HEK293 (cell line): ENCODE measurements around the gene MARVELD1.

Source experiments
- CTCF ChIA-PET: fragments of 350-600 bp; formaldehyde crosslinking; extraction: SDS; loops from one replicate; lab custom pipeline; 2021; ENCODE audit warnings: antibody characterized with exemption; lab: Yijun Ruan, JAX
- POLR2A ChIA-PET: fragments of 300-600 bp; formaldehyde crosslinking; extraction: SDS; loops from one replicate; lab custom pipeline; 2020; ENCODE audit warnings: antibody characterized with exemption, inconsistent platforms; lab: Yijun Ruan, JAX
- H3K27ac ChIP-seq: fragments of 200-500 bp; sonication (Bioruptor generic); 2 replicates; pipeline ENCODE4 v1.5.1; 2014; ENCODE audit warnings: low read depth, low read length, control low read depth, inconsistent platforms; ENCODE audit errors: extremely low read depth
- H3K36me3 ChIP-seq, 2 experiments: fragments of 200-500 bp in 1 of 2; sonication (Bioruptor generic) in 1 of 2; 1 replicate in 1 of 2; 2 replicates in 1 of 2; pipeline ENCODE4 v1.5.1; 2014 to 2017; ENCODE audit warnings: inconsistent platforms in 2 of 2, low read length in 2 of 2; ENCODE audit not compliant: control insufficient read depth in 2 of 2, insufficient read depth in 1 of 2
- H3K4me1 ChIP-seq: fragments of 200-500 bp; sonication (Bioruptor generic); 2 replicates; pipeline ENCODE4 v1.5.1; 2014; ENCODE audit warnings: mild to moderate bottlenecking, low read length, inconsistent platforms; ENCODE audit not compliant: control insufficient read depth, insufficient read depth
- H3K4me3 ChIP-seq: 2 replicates; pipeline ENCODE4 v1.5.1; 2011; ENCODE audit warnings: low read depth, mild to moderate bottlenecking, control low read depth, low read length, moderate library complexity
- H3K9me3 ChIP-seq: fragments of 200-500 bp; sonication (Bioruptor generic); 2 replicates; pipeline ENCODE4 v1.5.1; 2014; ENCODE audit warnings: low read depth, low read length, inconsistent platforms; ENCODE audit not compliant: control insufficient read depth, insufficient read depth
- KLF9 ChIP-seq: fragments of 450-650 bp; formaldehyde crosslinking; IDR thresholded peaks from 2 replicates; pipeline ENCODE4 v1.5.1; 2016; ENCODE audit warnings: missing biosample characterization, missing genetic modification characterization, low read depth
- ZBTB48 ChIP-seq: fragments of 450-650 bp; formaldehyde crosslinking; IDR thresholded peaks from 2 replicates; pipeline ENCODE4 v1.5.1; 2016; ENCODE audit warnings: missing biosample characterization, missing genetic modification characterization
- ZBTB7A ChIP-seq: fragments of 450-650 bp; formaldehyde crosslinking; IDR thresholded peaks from 2 replicates; pipeline ENCODE4 v1.5.1; 2016; ENCODE audit warnings: low read depth, missing biosample characterization, missing genetic modification characterization
- ZNF121 ChIP-seq: fragments of 450-650 bp; formaldehyde crosslinking; IDR thresholded peaks from 2 replicates; pipeline ENCODE4 v1.5.1; 2016; ENCODE audit warnings: missing biosample characterization, missing genetic modification characterization
- ZNF169 ChIP-seq: fragments of 450-650 bp; formaldehyde crosslinking; IDR thresholded peaks from 2 replicates; pipeline ENCODE4 v1.5.1; 2016; ENCODE audit warnings: missing biosample characterization, missing genetic modification characterization
- ZNF2 ChIP-seq: fragments of 450-650 bp; formaldehyde crosslinking; IDR thresholded peaks from 2 replicates; pipeline ENCODE4 v1.5.1; 2016; ENCODE audit warnings: missing biosample characterization, missing genetic modification characterization
- ZNF202 ChIP-seq: fragments of 450-650 bp; formaldehyde crosslinking; IDR thresholded peaks from 2 replicates; pipeline ENCODE4 v1.5.1; 2016; ENCODE audit warnings: missing biosample characterization, missing genetic modification characterization, borderline replicate concordance
- ZNF24 ChIP-seq: fragments of 450-650 bp; formaldehyde crosslinking; IDR thresholded peaks from 2 replicates; pipeline ENCODE4 v1.5.1; 2016; ENCODE audit warnings: missing biosample characterization, missing genetic modification characterization
- ZNF324 ChIP-seq: fragments of 450-650 bp; formaldehyde crosslinking; IDR thresholded peaks from 2 replicates; pipeline ENCODE4 v1.5.1; 2016; ENCODE audit warnings: missing biosample characterization, missing genetic modification characterization
- ZNF335 ChIP-seq: fragments of 450-650 bp; formaldehyde crosslinking; conservative IDR thresholded peaks from 2 replicates; pipeline ENCODE4 v1.5.1; 2016; ENCODE audit warnings: missing biosample characterization, missing genetic modification characterization
- ZNF354C ChIP-seq: fragments of 450-650 bp; formaldehyde crosslinking; IDR thresholded peaks from 2 replicates; pipeline ENCODE4 v1.5.1; 2016; ENCODE audit warnings: missing biosample characterization, missing genetic modification characterization, low read depth, borderline replicate concordance
- ZNF366 ChIP-seq: fragments of 450-650 bp; formaldehyde crosslinking; conservative IDR thresholded peaks from 2 replicates; pipeline ENCODE4 v1.5.1; 2016; ENCODE audit warnings: missing biosample characterization, missing genetic modification characterization
- ZNF394 ChIP-seq: fragments of 450-650 bp; formaldehyde crosslinking; IDR thresholded peaks from 2 replicates; pipeline ENCODE4 v1.5.1; 2016; ENCODE audit warnings: missing biosample characterization, missing genetic modification characterization, mild to moderate bottlenecking, moderate library complexity, borderline replicate concordance
- ZNF423 ChIP-seq: fragments of 450-650 bp; formaldehyde crosslinking; IDR thresholded peaks from 2 replicates; pipeline ENCODE4 v1.5.1; 2016; ENCODE audit warnings: missing biosample characterization, missing genetic modification characterization
- ZNF501 ChIP-seq: fragments of 450-650 bp; formaldehyde crosslinking; IDR thresholded peaks from 2 replicates; pipeline ENCODE4 v1.5.1; 2016; ENCODE audit warnings: missing biosample characterization, missing genetic modification characterization
- ZNF610 ChIP-seq: fragments of 450-650 bp; formaldehyde crosslinking; IDR thresholded peaks from 2 replicates; pipeline ENCODE4 v1.5.1; 2016; ENCODE audit warnings: missing biosample characterization, missing genetic modification characterization, borderline replicate concordance
- ZNF660 ChIP-seq: fragments of 450-650 bp; IDR thresholded peaks from 2 replicates; pipeline ENCODE4 v1.5.1; 2018; ENCODE audit warnings: missing biosample characterization, mild to moderate bottlenecking, missing genetic modification characterization
- ZNF701 ChIP-seq: fragments of 450-650 bp; formaldehyde crosslinking; IDR thresholded peaks from 2 replicates; pipeline ENCODE4 v1.5.1; 2016; ENCODE audit warnings: missing biosample characterization, missing genetic modification characterization
- ZNF777 ChIP-seq: fragments of 450-650 bp; formaldehyde crosslinking; IDR thresholded peaks from 2 replicates; pipeline ENCODE4 v1.5.1; 2017; ENCODE audit warnings: missing biosample characterization, missing genetic modification characterization, borderline replicate concordance
- ZNF785 ChIP-seq: fragments of 450-650 bp; formaldehyde crosslinking; IDR thresholded peaks from 2 replicates; pipeline ENCODE4 v1.5.1; 2016; ENCODE audit warnings: missing biosample characterization, missing genetic modification characterization
- ZSCAN16 ChIP-seq: fragments of 450-650 bp; formaldehyde crosslinking; IDR thresholded peaks from 2 replicates; pipeline ENCODE4 v1.5.1; 2016; ENCODE audit warnings: missing biosample characterization, missing genetic modification characterization
- TF ChIP-seq, protein P1 (sequence below): fragments of 450-650 bp; formaldehyde crosslinking; conservative IDR thresholded peaks from 2 replicates; pipeline ENCODE4 v1.5.1; 2016; ENCODE audit warnings: low read depth, missing biosample characterization, missing genetic modification characterization
- TF ChIP-seq, protein P2 (sequence below): fragments of 450-650 bp; formaldehyde crosslinking; IDR thresholded peaks from 2 replicates; pipeline ENCODE4; 2016; ENCODE audit warnings: missing biosample characterization, missing genetic modification characterization
- TF ChIP-seq, protein P3 (sequence below): fragments of 450-650 bp; formaldehyde crosslinking; IDR thresholded peaks from 2 replicates; pipeline ENCODE4 v1.5.1; 2017; ENCODE audit warnings: missing biosample characterization, missing genetic modification characterization

MARVELD1 gene

DNA sequence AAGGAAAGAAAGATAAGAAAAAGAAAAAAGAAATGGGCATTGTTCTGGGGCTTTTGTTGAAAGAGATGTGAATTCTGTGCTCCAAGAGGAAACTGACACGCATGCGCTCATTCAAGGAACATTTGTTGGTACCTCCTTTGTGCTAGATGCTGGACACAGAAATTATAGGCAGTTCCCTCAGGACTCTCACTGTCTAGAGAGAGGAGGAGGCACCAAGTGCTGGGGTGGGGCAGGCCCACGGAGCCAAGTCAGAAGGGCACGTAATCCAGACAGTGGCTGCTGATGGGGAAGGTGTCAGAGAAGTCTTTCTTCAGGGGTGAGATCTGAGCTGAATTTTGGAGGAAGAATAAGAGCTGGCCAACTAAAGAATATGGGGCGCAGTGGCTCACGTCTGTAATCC is 20.5 kb downstream of the MARVELD1 start (continued):
- TF ChIP-seq ZNF701, result no peak
- TF ChIP-seq KLF9 (tag by site-specific recombination), result no peak
- no peak for TF ChIP-seq ZNF610 (tag by site-specific recombination)
- TF ChIP-seq ZNF169 (tag by site-specific recombination), result no peak
- no peak for TF ChIP-seq ZNF2

DNA sequence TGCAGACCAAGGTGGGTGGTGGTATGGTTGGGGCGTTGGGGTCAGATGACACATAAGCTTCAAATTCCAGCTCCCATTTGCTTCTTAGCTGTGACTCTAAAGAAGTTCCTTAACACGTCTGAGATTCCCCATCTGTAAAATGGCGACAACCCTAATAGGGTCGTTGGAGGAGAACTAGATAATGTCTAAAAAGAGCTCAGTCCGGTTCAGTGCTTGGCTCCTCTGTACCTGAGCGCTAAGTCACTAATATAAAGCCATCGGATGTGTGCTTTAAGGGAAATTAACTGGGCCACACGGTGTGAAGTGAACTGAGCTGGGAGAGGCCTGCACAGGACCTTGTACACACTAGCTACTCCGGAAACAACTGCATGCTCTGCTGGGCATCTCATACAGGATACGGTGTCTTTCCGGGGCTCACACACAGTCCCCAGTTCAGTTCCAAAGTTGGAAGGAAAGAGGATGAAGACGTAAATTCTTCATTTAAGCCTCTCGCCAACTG is 22.9 kb downstream of the MARVELD1 start:
- TF ChIP-seq, protein P1, sequence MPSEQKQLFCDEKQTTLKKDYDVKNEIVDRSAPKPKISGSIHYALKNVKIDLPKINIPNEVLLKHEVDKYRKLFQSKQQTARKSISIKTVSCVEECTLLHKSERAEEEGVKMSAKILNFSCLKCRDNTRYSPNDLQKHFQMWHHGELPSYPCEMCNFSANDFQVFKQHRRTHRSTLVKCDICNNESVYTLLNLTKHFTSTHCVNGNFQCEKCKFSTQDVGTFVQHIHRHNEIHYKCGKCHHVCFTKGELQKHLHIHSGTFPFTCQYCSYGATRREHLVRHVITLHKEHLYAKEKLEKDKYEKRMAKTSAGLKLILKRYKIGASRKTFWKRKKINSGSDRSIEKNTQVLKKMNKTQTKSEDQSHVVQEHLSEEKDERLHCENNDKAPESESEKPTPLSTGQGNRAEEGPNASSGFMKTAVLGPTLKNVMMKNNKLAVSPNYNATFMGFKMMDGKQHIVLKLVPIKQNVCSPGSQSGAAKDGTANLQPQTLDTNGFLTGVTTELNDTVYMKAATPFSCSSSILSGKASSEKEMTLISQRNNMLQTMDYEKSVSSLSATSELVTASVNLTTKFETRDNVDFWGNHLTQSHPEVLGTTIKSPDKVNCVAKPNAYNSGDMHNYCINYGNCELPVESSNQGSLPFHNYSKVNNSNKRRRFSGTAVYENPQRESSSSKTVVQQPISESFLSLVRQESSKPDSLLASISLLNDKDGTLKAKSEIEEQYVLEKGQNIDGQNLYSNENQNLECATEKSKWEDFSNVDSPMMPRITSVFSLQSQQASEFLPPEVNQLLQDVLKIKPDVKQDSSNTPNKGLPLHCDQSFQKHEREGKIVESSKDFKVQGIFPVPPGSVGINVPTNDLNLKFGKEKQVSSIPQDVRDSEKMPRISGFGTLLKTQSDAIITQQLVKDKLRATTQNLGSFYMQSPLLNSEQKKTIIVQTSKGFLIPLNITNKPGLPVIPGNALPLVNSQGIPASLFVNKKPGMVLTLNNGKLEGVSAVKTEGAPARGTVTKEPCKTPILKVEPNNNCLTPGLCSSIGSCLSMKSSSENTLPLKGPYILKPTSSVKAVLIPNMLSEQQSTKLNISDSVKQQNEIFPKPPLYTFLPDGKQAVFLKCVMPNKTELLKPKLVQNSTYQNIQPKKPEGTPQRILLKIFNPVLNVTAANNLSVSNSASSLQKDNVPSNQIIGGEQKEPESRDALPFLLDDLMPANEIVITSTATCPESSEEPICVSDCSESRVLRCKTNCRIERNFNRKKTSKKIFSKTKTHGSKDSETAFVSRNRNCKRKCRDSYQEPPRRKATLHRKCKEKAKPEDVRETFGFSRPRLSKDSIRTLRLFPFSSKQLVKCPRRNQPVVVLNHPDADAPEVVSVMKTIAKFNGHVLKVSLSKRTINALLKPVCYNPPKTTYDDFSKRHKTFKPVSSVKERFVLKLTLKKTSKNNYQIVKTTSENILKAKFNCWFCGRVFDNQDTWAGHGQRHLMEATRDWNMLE, result peak; percentile 72
- TF ChIP-seq ZNF121, result 0 out of 2 replicates have a peak, but pooled peaks have one; percentile 6
- TF ChIP-seq ZSCAN16 (tag by site-specific recombination), result peak; percentile 77
- peak; percentile 77; the same call in 1 of the 2 replicates for TF ChIP-seq ZNF785 (tag by site-specific recombination)
- TF ChIP-seq ZNF777, result peak; percentile 27; the same call in 1 of the 2 replicates
- TF ChIP-seq ZNF202, result no peak
- peak; percentile 94; the same call in 1 of the 2 replicates for TF ChIP-seq ZNF335
- TF ChIP-seq ZBTB48 (tag by site-specific recombination), result no peak; the same call in 1 of the 2 replicates
- TF ChIP-seq ZNF24 (tag by site-specific recombination), result peak; percentile 68; the same call in 1 of the 2 replicates
- TF ChIP-seq, protein P2, sequence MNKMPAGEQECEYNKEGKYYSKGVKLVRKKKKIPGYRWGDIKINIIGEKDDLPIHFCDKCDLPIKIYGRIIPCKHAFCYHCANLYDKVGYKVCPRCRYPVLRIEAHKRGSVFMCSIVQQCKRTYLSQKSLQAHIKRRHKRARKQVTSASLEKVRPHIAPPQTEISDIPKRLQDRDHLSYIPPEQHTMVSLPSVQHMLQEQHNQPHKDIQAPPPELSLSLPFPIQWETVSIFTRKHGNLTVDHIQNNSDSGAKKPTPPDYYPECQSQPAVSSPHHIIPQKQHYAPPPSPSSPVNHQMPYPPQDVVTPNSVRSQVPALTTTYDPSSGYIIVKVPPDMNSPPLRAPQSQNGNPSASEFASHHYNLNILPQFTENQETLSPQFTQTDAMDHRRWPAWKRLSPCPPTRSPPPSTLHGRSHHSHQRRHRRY (tag by site-specific recombination), result no peak
- Histone ChIP-seq H3K27ac (peak overlapping the region; percentile 59; the same call in 1 of the 2 replicates), H3K9me3 (no peaks in the 10 kb centered on the region), H3K36me3 (peaks cover 4 to 31% of the 10 kb centered on the region in 2 experiments; a peak in 2 of 3 replicates), H3K4me3 (no peak overlapping the region), H3K4me1 (0 out of 2 replicates have a peak, but pooled peaks cover 2% of the 10 kb centered on the region)
- ChIA-PET CTCF (interaction anchor here (0.6 to 15.2 kb wide), 9 partner anchors 10 to 304 kb away, joined by 3 to 487 read pairs (median 4); partner anchors contain the start of gene MARVELD1), POLR2A (interaction anchor here (0.6 to 2.3 kb wide), 23 partner anchors 8 to 379 kb away, joined by 3 to 30 read pairs (median 3); partner anchors contain the start of genes AVPI1 and MARVELD1)

DNA sequence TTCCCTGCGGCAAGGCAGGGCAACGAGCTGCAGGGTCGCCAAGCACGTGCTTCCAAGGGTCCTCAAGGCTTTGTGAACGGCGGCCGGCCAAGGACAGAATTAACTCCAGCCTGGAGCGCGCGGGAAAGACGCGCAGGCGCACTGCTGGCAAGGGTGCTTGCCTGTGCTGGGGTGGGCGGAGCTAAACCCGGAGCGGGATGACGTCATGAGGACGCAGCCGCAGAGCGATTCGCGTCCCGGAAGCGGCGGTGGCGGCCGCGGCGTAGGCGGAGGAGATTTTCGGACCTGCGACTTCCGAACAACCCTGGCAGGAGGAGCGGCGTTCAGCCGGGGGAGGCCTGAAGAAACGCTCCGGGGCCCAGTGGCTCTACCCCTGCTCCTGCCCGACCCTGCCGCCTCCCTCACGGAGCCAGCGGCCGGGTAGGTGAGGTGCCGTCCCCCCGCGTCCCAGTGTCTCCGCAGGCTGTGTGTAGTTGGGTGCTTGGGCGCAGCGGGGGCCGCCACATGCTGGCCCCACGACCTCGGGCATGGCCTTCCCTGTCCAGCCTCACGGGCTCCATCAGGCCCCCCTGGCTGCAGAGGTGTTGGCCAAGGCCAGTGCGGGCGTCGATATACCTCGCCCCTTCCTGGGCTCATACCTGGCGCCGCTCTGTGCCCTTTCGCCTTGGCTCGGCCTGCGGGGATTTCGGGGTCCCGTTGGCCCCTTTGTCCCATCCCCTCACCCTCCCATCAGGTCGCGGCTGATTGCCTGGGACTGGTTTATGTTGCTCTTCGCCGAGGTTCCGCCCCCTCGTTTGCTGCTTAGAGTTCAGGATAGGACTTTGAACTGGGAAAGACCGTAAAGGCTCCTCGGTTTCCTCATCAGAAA is 23.6 kb downstream of the MARVELD1 start, which contains the start of gene ZFYVE27:
Gene ZFYVE27 (plus strand): TSS at position 227 of the 868 bp plus-strand sequence. CDS start 1,350 bp downstream, outside the sequence.
- Histone ChIP-seq H3K9me3 (no peaks in the 10 kb centered on the region), H3K36me3 (peaks cover 8 to 33% of the 10 kb centered on the region in 2 experiments), H3K4me3 (peak within 1 kb of the TSS; percentile 91), H3K4me1 (0 out of 2 replicates have a peak, but pooled peaks cover 2% of the 10 kb centered on the region), H3K27ac (peak within 1 kb of the TSS; percentile 59; the same call in 1 of the 2 replicates)
- CTCF ChIA-PET, result interaction anchor here (1.0 to 15.2 kb wide), 8 partner anchors 10 to 304 kb away, joined by 3 to 487 read pairs (median 4); partner anchors contain the start of gene MARVELD1
- POLR2A ChIA-PET, result interaction anchor here (0.6 to 2.3 kb wide), 23 partner anchors 8 to 380 kb away, joined by 3 to 30 read pairs (median 3); partner anchors contain the start of genes AVPI1 and MARVELD1
- TF ChIP-seq ZNF394 (tag by site-specific recombination) (0 out of 2 replicates have a peak, but pooled peaks have one; percentile 16), ZNF423 (peak; percentile 75; the same call in 1 of the 2 replicates), ZNF660 (tag by site-specific recombination) (peak; percentile 31; the same call in 1 of the 2 replicates), ZNF324 (tag by site-specific recombination) (peak; percentile 19; the same call in 1 of the 2 replicates), ZNF366 (no peak), ZBTB7A (tag by site-specific recombination) (peak; percentile 68; the same call in 1 of the 2 replicates), ZNF354C (tag by site-specific recombination) (no peak), ZNF501 (tag by site-specific recombination) (no peak), KLF9 (tag by site-specific recombination) (peak; percentile 62; the same call in 1 of the 2 replicates)
- TF ChIP-seq, protein P3, sequence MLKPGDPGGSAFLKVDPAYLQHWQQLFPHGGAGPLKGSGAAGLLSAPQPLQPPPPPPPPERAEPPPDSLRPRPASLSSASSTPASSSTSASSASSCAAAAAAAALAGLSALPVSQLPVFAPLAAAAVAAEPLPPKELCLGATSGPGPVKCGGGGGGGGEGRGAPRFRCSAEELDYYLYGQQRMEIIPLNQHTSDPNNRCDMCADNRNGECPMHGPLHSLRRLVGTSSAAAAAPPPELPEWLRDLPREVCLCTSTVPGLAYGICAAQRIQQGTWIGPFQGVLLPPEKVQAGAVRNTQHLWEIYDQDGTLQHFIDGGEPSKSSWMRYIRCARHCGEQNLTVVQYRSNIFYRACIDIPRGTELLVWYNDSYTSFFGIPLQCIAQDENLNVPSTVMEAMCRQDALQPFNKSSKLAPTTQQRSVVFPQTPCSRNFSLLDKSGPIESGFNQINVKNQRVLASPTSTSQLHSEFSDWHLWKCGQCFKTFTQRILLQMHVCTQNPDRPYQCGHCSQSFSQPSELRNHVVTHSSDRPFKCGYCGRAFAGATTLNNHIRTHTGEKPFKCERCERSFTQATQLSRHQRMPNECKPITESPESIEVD, result no peak
